ENCODE results near the gene VAPB.
A peak's percentile ranks its signal among the peaks of the same experiment; 100 is the strongest.

Gene VAPB

DNA sequence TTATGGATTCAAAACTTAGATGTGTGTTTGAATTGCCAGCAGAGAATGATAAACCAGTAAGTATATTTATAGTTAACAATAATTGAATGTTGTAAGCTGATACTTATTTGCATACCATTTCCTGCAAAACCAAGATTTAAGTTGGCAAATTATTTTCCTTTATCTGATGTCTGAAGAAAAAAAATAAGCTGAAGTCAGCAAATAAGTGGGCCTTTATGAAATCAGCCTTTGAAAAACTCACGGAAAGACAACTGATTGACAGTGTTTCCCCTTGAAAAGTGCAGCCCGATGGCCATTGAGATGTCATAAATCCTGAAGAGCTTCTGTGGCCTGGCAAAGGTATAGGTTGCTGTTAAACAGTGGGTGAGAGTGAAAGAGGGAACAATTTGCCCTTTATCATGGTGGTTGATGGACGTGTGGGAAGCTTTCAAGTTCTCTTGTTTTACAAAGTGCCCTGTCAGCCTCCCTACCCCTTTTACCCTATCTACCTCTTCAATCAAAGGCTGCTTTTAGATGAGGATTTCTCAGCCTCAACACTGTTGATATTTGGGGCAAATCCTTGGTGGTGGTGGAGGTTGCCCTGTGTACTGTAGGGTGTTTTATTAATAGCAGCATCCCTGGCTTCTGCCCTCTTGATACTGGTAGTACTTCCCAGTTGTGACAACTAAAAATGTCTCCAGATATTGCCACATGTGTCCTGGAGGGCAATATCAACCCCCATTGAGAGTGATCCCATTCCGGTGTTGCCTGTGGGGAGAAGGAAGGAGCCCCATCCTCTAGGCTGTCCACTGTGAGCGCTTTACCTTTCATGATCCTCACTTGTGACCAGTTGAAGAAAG, 50.2 kb downstream of the VAPB start:
- no peak for DNase-seq

DNA sequence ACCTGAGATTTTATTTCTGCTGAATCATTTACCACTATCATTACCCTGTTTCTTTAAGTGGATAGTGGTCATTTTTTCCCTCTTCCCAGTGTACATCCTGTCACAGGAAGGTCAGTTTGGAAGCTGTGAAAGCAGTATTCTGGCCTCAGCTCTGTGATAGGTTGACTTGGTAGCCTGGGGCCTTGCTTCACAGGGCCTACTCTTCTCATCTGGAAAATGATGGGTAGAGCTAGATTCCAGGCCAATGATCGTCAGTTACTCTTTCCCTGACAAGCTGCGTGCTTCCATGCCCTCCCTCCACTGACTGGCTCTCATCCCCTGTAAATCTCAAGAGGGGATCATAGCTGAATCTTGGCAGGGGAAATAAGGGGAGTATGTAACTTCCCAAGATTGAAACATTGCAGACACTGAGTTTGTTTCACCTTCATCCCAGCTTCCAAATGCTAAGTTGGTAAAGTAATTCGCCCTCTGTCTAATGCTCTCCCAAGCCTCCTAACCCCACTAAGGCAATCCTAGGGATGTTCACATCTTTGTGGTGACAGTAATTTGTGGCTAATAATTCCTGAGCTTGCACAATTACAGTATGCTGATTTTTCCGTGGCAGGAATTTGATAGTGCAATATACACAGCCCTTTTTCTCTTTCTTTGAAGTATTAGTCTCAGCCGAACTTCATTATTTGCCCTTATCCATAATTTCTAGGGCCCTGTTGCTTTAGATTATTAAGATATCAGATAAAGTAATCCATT, 51.2 kb downstream of the VAPB start:
- DNase-seq, result no peak

DNA sequence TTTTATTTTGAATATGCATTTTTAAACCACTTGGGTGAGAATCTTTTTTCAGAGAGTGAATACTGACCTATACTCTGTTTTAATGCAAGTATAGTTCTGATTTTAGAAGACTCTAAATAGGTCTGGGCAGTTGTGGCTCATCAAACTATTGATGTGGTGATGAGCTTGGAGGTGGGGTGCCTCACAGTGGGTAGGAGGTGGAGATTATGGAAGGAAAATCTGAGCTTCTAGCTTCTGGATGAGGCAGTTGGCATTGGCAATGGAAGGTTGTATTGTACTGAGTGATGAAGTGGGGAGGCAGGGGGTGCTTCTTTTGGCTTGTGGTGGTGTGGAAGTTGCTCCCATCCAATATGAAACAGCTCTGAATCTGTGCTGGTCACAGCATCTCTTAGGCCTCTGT, 52.7 kb downstream of the VAPB start:
- DNase-seq, result no peak

DNA sequence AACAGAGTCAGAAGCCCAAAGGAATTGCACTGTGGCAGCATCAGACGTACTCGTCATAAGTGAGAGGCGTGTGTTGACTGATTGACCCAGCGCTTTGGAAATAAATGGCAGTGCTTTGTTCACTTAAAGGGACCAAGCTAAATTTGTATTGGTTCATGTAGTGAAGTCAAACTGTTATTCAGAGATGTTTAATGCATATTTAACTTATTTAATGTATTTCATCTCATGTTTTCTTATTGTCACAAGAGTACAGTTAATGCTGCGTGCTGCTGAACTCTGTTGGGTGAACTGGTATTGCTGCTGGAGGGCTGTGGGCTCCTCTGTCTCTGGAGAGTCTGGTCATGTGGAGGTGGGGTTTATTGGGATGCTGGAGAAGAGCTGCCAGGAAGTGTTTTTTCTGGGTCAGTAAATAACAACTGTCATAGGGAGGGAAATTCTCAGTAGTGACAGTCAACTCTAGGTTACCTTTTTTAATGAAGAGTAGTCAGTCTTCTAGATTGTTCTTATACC, 55.8 kb downstream of the VAPB start:
- no peak for DNase-seq

DNA sequence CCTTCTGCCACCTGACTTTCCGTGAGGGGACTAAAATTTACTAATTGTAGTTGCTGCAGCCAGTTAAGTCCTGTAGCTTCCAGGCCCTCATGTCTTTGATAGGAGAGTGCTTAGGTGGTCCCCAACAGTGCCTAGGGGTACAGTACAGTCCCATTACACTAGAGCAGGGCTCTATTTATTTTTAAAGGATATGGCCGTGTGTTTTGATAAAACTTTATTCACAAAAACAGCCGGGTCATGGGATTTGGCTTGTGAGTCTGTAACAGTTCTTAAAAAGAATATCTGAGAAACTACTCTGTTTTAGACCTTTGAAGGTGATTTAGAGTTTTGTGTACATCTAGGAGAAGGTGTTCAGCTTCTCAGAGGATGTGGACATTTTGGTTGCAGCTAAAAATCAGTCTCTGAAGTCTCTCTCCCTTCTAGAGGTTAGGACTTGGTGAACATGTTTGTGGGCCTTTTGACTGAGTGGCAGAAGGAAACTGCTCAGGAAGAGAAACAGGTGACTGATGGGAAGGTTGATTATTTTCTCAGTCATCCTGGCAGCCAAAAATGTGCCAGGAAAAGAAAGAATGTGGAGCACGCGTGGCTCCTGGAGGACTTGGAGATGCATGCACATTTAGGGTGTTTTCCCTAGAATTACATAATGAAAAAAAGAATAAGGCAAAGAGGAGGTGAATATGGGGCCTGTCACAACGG, 57.4 kb downstream of the VAPB start:
- no peak for DNase-seq

DNA sequence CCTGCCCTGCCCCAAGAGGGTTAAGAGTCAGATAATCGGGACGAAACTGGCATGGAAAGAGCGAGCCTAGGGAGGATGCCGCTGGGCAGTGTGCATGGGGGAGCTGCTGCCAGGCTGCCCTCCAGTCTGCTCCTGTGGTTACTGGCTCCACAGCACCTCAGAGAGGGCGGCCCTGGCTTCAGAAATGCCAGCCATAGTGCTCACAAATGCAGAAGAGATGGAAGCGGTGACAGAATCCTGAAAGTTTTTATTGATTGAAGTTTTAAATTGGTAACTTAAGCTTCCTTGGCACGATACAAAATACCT, 57.9 kb downstream of the VAPB start:
- no peak for DNase-seq

DNA sequence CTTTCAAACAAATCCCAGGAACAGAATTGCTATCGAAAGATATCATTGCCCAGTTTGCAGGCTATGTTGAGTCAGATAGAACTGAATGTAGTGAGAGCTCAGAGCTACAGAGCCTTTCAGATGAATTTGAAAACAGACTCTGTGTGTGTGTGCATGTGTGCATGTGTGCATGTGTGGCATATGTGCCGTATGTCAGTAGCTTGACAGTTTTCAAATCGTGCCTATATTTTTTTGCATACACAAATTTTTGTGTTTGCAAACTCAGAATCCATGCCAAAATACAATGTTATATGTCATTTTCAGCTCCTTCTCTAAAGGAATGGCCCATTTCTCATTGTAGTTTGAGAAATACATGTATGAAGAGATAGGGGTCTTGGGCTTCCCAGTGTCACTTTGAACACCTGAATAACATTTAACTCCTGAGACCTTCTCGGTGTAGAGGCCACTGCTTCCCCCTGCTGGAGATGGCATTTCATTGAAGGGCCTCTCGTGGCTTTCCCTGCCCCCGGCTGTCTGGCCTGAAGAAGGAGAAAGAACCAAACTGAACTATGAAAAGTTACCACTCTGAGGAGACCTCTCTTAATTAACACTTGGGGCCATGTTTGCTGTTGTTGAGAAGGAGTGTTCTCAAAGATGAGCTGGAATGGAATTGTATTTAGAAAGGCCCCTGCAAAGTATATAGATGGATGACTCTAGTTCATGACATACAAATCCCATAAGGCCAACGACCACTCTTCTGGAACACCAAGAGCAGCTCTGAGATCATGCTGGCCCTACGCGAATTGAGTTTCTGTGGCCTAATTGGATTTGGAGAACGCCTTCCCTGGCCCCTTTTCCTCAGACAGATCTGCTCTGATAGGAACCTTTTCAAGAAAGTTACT, 58.7 kb downstream of the VAPB start:
- DNase-seq, result peak; percentile 40

DNA sequence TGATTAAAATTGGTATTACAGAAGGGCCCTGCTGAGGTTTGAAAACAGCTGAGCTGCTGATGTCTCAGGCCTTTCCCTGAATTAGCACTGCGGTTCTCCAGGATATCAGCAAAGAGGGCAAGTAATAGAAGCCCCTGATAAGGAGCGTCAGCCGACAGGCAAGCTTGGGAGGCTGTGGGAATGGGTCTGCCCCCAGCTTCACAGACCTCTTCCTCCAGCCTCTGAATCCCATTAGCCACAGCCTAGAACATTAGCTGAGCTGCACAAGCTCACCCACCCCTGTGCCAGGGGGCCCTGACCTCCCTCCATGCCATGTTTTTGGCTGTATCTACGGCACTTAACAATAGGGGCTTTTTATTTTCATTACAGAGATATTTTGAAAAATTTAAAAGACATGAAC, 59.9 kb downstream of the VAPB start:
- DNase-seq, result no peak

DNA sequence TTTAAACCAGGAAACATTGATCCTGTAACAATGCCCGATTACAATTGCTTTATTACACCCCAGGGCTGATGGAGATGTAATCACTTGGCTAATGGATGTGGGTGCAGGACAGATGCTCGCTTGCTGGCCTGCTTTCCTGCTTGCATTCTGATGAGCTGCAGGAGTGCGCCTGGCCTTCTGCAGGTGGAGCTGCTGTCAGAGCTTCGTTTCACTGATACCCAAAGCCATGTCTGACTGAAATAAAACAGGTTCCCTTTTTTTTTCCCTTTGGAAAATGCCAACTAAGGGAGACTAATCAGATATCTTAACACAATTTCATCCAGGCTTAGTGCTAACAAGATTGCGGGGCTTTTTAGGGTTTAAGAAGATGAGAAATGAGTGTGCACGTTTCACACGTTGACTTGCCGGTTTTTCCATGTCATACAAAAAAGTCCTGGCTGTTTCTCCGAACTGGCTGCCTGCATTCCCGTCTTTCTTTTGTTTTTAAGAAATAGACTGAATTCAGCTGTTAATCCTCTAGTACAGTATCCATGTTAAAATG, 60.7 kb downstream of the VAPB start:
- DNase-seq, result no peak

DNA sequence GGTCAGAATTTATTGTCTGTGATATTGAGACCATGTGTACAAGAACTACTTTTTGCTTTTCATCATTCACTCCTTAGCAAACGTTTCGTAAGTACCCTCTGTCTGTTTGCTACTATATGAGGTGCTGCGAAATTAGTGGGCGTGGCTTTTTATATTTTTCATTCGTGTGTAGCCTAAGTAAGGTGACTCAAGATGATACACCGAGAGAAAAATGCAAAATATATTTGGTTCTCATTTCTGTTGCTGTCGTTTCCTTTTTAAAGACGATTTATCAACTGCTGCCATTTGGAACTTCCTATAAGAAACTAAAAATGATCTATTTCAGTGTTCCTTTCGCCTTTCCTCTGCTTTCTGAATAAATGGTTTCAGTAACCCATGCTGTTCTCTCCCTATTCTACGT, 61.2 kb downstream of the VAPB start:
- no peak for DNase-seq

DNA sequence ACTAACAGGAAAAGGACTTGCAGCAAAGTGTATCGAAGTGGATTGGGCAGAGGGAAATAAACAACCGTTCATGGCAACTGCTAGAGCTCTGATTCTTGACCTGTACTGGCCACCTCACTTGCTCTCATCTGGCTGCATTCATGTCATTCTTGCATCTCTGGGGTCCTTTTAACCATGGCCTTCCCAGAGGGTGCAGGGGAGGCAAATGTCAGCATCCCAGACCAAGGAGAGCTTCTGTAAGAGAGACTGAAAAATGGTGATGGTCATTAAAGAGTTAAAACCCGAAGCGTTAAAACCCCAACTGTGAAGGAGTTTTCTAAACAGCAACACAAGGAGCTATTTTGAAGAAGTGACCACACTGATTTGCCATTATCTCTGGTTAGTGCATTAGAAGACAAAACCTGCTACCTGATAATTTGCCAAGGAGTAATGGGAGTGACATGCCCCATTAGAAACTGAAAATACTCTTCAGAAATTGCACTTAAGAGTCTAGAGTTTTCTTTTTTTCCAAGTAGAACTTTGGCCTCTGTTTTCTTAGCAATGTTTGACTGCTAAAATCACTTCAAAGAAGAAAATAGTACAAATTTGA, 63.7 kb downstream of the VAPB start:
- DNase-seq, result no peak

DNA sequence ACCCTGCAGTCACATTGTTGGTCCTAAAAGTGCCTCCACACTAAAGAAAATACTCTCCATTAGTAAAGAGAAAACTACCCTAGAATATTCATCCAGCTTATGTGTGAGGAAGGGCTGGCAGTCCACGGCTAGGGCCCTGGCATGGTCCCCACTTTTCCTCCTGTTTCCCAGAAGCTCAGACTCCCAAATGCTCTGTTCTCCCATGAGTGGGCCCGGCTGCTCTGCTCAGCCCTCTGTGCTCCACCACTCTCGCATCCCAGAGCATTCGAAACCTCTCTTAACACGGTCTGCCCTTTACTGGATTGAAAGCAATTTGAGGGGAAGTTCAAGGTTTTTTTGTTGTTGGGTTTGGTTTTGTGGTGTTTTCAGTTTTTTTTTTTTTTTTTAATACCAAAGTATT, 64.4 kb downstream of the VAPB start:
- DNase-seq, result no peak

DNA sequence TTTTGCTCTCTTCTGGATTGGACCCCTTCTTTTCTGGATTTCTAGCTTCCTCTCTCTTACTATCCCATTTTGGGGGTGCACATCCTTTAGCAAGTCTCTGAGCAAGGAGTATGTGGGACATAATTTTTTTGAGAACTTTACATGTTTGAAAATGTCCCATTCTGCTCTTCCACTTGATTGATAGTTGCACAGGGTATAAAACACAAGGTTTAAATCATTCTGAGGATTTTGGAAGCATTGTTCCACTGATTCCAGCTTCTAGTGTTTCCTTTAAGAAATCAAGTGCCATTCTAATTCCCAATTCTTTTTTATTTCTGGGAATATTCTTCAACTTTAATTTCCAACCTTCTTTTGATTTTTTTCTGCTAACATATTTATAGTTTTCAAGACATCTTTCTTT, 65.4 kb downstream of the VAPB start:
- DNase-seq, result no peak

DNA sequence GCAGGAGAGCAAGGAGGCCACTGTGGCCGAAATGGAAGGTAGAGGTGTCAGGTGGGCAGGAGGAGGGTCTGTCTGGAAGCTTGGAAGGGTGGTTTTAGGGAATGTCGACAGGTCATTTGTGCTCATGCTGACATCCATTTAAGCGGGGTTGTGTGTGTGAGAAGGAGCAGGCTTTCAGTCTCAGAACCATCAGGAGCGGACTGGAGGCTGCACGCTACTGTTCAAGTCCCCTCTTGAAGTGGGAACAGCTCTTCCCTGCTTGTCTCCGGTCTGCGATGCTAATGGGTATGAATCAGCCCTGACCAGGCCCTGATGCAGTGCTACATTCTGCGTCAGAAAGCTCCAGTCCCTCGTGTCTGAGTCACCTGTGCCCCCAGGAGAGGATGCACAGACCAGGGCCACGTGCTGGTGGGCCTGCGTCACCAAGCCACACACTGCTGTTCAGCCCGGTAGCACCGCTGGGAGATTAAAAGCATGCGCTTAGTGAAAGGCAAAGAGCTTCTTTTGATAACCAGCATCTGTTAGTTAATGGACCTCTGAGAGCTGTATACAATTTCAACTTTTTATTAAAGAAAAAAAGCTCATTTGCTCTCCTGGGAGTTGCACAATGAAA, 68.2 kb downstream of the VAPB start:
- DNase-seq, result no peak

DNA sequence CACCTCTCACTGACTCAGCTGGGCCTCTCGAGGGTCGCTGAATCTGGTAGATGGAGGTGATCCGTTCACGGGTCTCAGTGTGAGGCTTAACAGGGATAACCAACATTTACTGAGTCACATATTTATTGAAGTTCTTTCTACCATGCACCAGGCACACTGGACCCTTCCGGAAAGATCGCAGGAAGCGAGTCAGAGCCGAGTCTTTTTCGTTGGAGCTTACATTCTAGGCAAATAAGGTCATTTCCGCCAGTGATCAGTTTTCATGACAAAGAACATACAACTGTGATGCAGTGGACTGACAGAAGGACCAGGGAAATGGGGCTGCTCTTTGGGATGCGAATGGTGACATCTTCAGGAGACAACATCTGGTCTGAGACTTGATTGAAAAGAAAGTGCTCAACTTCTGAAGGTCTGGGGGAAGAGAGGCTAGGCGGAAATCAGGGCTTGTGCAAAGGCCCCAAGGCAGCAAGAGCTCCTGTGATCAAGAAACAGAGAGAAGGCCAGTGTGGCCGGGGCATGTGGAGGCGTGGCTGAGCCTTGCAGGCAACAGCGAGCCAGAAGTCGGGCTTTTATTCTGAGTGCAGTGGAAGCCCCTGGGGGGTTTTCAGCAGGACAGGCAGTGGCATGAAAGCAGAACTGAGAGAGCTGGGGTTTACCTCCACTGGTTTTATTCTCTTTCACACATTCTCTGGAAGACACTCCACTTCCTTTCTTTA, 69.5 kb downstream of the VAPB start:
- DNase-seq, result peak; percentile 37

DNA sequence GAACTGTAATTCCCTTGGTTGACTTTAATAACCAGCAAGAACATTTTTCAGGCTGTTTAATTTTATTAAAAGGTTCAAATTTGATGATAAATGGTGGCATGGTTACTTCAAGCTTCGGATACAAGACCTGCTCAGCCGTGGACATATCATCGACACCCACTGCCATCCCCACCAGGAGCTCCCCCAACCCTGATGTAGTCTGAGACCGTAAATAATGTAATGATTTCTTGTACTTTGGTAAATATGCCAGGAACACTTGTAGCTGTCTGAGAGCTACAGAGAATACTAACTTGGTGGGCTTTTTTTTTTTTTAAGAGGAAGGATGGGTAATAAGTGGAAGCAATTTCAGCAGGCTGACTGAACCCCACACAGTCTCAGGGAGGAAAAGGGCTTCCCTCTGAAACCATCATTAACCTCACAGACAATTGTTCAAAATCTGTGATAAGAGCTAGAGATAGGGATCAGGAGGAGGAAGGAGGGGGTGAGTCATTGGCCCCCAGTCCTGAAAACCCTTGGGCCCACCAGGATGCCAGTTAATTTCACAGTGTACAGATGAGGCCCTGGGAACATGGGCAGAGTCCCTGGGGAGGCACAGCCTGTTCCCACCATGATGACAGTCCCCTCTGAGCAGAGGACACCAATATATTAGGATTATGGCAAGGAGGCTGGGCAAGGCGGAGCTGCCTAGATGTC, 70.2 kb downstream of the VAPB start:
- no peak for DNase-seq

DNA sequence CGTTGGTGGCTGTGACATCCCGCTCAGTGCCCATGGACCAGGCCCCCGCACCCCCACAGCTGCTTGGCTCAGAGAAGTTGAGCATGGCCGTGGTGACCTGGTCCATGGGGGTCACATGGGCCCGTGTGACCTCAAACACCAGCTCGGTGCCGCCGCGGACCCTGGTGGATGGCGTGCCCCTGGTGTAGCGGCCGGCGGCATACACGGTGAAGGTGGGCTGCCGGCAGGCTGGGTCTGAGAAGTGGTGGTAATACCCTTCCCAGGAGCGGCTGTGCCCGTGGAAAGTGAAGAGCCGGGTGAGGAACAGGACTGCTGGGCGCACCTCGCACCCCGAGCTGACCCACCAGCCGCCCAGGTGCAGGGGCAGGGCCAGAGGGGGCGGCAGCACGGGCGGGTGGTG, 72.1 kb downstream of the VAPB start:
- DNase-seq, result no peak

DNA sequence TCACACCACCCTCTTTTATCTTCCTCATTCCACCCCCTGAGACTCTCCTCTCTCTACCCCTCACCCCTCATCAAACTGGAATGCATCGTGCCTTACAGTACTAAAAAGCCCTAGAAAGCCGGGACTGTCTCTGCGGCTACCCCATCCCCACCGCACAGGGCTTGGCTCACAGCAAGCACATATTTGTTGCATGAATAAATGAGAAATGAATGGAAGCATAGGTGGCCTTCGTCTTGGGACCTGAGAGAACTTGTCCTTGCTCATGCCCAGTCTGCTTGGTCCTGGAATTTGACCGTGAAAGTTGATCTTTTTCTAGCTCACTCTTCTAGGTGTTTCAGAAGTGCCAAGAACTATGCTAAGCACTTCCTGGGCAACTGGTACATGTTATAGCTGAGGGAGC, 72.9 kb downstream of the VAPB start:
- DNase-seq, result no peak

DNA sequence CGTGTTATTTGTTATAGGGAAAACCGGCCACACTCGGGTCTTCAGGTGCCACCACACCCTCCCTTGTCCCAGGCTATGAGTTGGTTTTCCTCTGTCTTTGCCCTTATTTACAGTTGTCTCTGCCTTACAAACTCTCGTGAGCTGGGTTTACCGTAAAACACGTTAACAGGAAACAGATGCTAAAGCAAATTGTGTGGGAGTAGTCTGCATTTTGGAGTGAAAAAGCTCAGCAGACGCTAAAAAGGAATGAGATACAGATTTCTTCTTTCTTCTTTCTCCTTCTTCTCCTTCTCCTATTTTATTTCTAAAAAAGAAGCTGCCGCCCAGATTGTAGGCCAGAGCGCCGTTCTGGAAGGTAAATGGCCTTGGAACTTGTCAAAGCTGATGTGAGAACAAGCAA, 74.2 kb downstream of the VAPB start:
- DNase-seq, result no peak

DNA sequence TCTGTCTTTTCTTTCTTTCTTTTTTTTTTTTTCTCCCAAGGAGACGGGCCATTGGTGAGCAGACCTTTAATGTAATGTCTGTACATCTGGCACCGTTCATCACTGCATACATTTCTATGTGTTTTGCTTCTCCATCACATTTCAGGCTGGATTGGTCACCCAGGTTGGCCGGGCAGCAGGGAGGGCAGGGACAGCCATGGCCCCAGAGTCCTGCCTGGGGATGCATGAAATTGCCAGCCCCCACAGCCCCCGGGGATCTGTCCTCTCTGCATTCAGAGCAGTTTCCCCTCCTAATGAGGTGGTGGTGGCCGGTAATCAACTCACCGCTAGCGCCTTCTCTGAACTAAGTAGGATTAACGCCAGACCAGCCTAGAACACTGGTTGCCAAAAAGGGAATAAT, 75.8 kb downstream of the VAPB start:
- no peak for DNase-seq
